ENCODE measurements around the gene ADAM22.
"Not testable (repeated sequence)": the region's sequence is repeated elsewhere in the genome, so short reads cannot be mapped to it uniquely, and the experiment has no call there.

ADAM22 gene

GRCh38 chr7:87933953-87934698, at the start of gene ADAM22:
Gene ADAM22, plus strand, starts transcription at chr7:87934251. Its CDS starts 215 bp downstream, at chr7:87934466.
- peak; percentile 67 for DNase-seq (ENCODE audit: low read depth)

- no peak for DNase-seq (ENCODE audit: low read depth)
These were observed 49.0 kb upstream of the ADAM22 start for GRCh38 chr7:87885018-87885417.

GRCh38 chr7:87886875-87887274, 47.2 kb upstream of the ADAM22 start:
- no peak for DNase-seq (ENCODE audit: low read depth)

- no peak for DNase-seq (ENCODE audit: low read depth)
These were observed 38.7 kb upstream of the ADAM22 start for GRCh38 chr7:87895363-87895762.

GRCh38 chr7:87899255-87899654, 34.8 kb upstream of the ADAM22 start:
- DNase-seq (ENCODE audit: low read depth) = no peak

- DNase-seq (ENCODE audit: low read depth) = not testable (repeated sequence)
These were observed 26.7 kb upstream of the ADAM22 start for GRCh38 chr7:87907136-87907906.

- not testable (repeated sequence) for DNase-seq (ENCODE audit: low read depth)
These were observed 25.2 kb upstream of the ADAM22 start for GRCh38 chr7:87908814-87909213.

- no peak for DNase-seq (ENCODE audit: low read depth)
These were observed 21.9 kb upstream of the ADAM22 start for GRCh38 chr7:87912121-87912520.

GRCh38 chr7:87918740-87919139, 15.3 kb upstream of the ADAM22 start:
- DNase-seq (ENCODE audit: low read depth) = no peak

- no peak for DNase-seq (ENCODE audit: low read depth)
These were observed 14.2 kb upstream of the ADAM22 start for GRCh38 chr7:87919875-87920274.

GRCh38 chr7:87920578-87920977, 13.5 kb upstream of the ADAM22 start:
- DNase-seq (ENCODE audit: low read depth) = no peak

GRCh38 chr7:87922759-87923395, 11.2 kb upstream of the ADAM22 start:
- DNase-seq (ENCODE audit: low read depth) = not testable (repeated sequence)

GRCh38 chr7:87926581-87927461, 7.2 kb upstream of the ADAM22 start:
- DNase-seq (ENCODE audit: low read depth) = no peak

GRCh38 chr7:87933605-87933952, 472 bp upstream of the ADAM22 start:
- DNase-seq (ENCODE audit: low read depth) = no peak

GRCh38 chr7:87934699-87935383, 790 bp downstream of the ADAM22 start:
- no peak for DNase-seq (ENCODE audit: low read depth)

- no peak for DNase-seq (ENCODE audit: low read depth)
These were observed 1.3 kb downstream of the ADAM22 start for GRCh38 chr7:87935384-87935706.

GRCh38 chr7:87941138-87941537, 7.1 kb downstream of the ADAM22 start:
- DNase-seq (ENCODE audit: low read depth) = no peak

GRCh38 chr7:87944547-87944946, 10.5 kb downstream of the ADAM22 start:
- no peak for DNase-seq (ENCODE audit: low read depth)

- not testable (repeated sequence) for DNase-seq (ENCODE audit: low read depth)
These were observed 11.9 kb downstream of the ADAM22 start for GRCh38 chr7:87945926-87946325.

GRCh38 chr7:87948371-87948770, 14.3 kb downstream of the ADAM22 start:
- DNase-seq (ENCODE audit: low read depth) = no peak

GRCh38 chr7:87959336-87959735, 25.3 kb downstream of the ADAM22 start:
- no peak for DNase-seq (ENCODE audit: low read depth)

GRCh38 chr7:87960239-87960638, 26.2 kb downstream of the ADAM22 start:
- no peak for DNase-seq (ENCODE audit: low read depth)

All from T-helper 22 cell (primary cell).